Omental fat pad (tissue), 4 donors: ENCODE results near the gene TUFT1. TPM values are rescaled to one million over a fixed set of nuclear protein-coding genes. Genes with fewer than 3 reads are reported as not detected.

ENCODE experiments used
- ATAC-seq: fragments of 150-250 bp; one replicate; pipeline ENCODE4 v1.9.1; 2016; ENCODE audit warnings: mild to moderate bottlenecking, moderate library complexity; ENCODE audit not compliant: low FRiP score
- DNase-seq: peaks from one replicate; pipeline ENCODE4 v3.0.0-alpha.2; 2019; ENCODE audit warnings: low spot score
- CTCF ChIP-seq, 3 donors: fragments of 450-650 bp; IDR thresholded peaks; one replicate each; pipeline ENCODE4 v1.5.1; 2016 to 2017; ENCODE audit warnings: antibody characterized with exemption in 3 of 3, mild to moderate bottlenecking in 3 of 3, moderate library complexity in 2 of 3
- small RNA-seq: library from RNA; depleted of rRNA; stranded (forward); fragments of <200 nt; gene quantifications from one replicate; pipeline ENCODE3, GENCODE V24; 2016
- total RNA-seq, 4 donors: library from RNA; depleted of rRNA; stranded (reverse); fragments of >200 nt; gene quantifications; one replicate each; pipeline ENCODE4 v1.1.0, GENCODE V29; 2016

Gene TUFT1
- total RNA-seq, 4 donors from 2014 or later, result 5.0 to 12.8 (median 7.7) TPM

- ATAC-seq, result no peak
- no peak for TF ChIP-seq CTCF (IDR thresholded peaks at IDR 0.05)
- DNase-seq, result no peak
Measured at GRCh38 chr1:151629278-151629677, 89.2 kb downstream of the TUFT1 start.

Small RNAs within 50 kb of the gene (small RNA-seq; reads per million reads assigned to genes)
- gene MIR554 (not detected), gene RF00405 (not detected), gene RNU6-1062P (not detected)

Other genes starting within 250 kb of the TUFT1 start
- gene PI4KB, start 212.9 kb upstream of the TUFT1 start, total RNA-seq, result 100 to 1,000 TPM in 1 of 4 donors, 10 to 100 TPM in 3; 80.4 to 109 (median 87.2) TPM
- gene RFX5, start 193.1 kb upstream of the TUFT1 start, total RNA-seq, result 10 to 100 TPM; 20.1 to 50.6 (median 24.4) TPM
- gene SELENBP1, start 167.6 kb upstream of the TUFT1 start, total RNA-seq, result 100 to 1,000 TPM in 2 of 4 donors, 10 to 100 TPM in 2; 35.7 to 190 (median 128) TPM
- 100 to 1,000 TPM; 218 to 238 (median 231) TPM for gene PSMB4, start 140.7 kb upstream of the TUFT1 start, total RNA-seq
- 10 to 100 TPM; 32.9 to 60.8 (median 40.1) TPM for gene POGZ, start 80.8 kb upstream of the TUFT1 start, total RNA-seq
- gene CGN, start 28.9 kb upstream of the TUFT1 start, total RNA-seq, result 10 to 100 TPM in 2 of 4 donors, 1 to 10 TPM in 1, under 1 TPM in 1; 0.32 to 44.6 (median 8.0) TPM
- gene SNX27, start 71.7 kb downstream of the TUFT1 start, total RNA-seq, result 10 to 100 TPM; 21.3 to 41.9 (median 33.6) TPM
- not detected for gene CELF3, start 176.5 kb downstream of the TUFT1 start, total RNA-seq
- gene RIIAD1, start 181.2 kb downstream of the TUFT1 start, total RNA-seq, result not detected
- 10 to 100 TPM; 38.8 to 53.4 (median 46.8) TPM for gene MRPL9, start 223.2 kb downstream of the TUFT1 start, total RNA-seq